HUDEP-2 (cell line): ENCODE data around the gene ENOSF1.

Source experiments
- DNase-seq, 76 experiments: peaks; one replicate each; lab custom pipeline; 2025; ENCODE audit not compliant: unreplicated experiment in 76 of 76; lab: John Stamatoyannopoulos, UW

ENOSF1 gene

GRCh38 chr18:675307-675706 is 37.1 kb downstream of the ENOSF1 start:
- no peak for DNase-seq

- no peak for DNase-seq
These were observed 38.7 kb downstream of the ENOSF1 start for GRCh38 chr18:673769-674168.

GRCh38 chr18:673317-673716 is 39.1 kb downstream of the ENOSF1 start:
- no peak for DNase-seq

GRCh38 chr18:671405-671804 is 41.0 kb downstream of the ENOSF1 start:
- no peak for DNase-seq

GRCh38 chr18:670522-670921 is 41.9 kb downstream of the ENOSF1 start:
- DNase-seq: no peak

GRCh38 chr18:669077-669476 is 43.4 kb downstream of the ENOSF1 start:
- no peak for DNase-seq

GRCh38 chr18:668260-668659 is 44.2 kb downstream of the ENOSF1 start:
- no peak for DNase-seq

- no peak for DNase-seq
These were observed 45.8 kb downstream of the ENOSF1 start for GRCh38 chr18:666628-667027.

GRCh38 chr18:666177-666576 is 46.3 kb downstream of the ENOSF1 start:
- peak in 6 of 76 experiments; percentile 3 to 29 (median 13) for DNase-seq

- DNase-seq: peak in 1 of 76 experiments; percentile 9
These were observed 50.2 kb downstream of the ENOSF1 start for GRCh38 chr18:662197-662596.

- no peak for DNase-seq
These were observed 52.8 kb downstream of the ENOSF1 start for GRCh38 chr18:659597-659996.

GRCh38 chr18:658947-659533 is 53.4 kb downstream of the ENOSF1 start:
- peak in 1 of 76 experiments; percentile 3 for DNase-seq

- DNase-seq: peak in 74 of 76 experiments; percentile 9 to 95 (median 69)
These were observed 54.2 kb downstream of the ENOSF1 start for GRCh38 chr18:658001-658946.

- DNase-seq: peak in 58 of 76 experiments; percentile 2 to 75 (median 28)
These were observed 55.0 kb downstream of the ENOSF1 start, which contains the start of gene TYMS for GRCh38 chr18:657311-658000. Gene TYMS (plus strand): TSS chr18:657653. CDS start chr18:657743, 90 bp downstream.

GRCh38 chr18:655445-655844 is 57.0 kb downstream of the ENOSF1 start:
- no peak for DNase-seq

GRCh38 chr18:654601-655000 is 57.8 kb downstream of the ENOSF1 start:
- DNase-seq: no peak

GRCh38 chr18:653512-653911 is 58.9 kb downstream of the ENOSF1 start:
- DNase-seq: no peak

GRCh38 chr18:652131-652530 is 60.3 kb downstream of the ENOSF1 start:
- no peak for DNase-seq

- DNase-seq: peak in 37 of 76 experiments; percentile 0 to 75 (median 22)
These were observed 62.0 kb downstream of the ENOSF1 start for GRCh38 chr18:650428-650858.

- DNase-seq: no peak
These were observed 63.1 kb downstream of the ENOSF1 start for GRCh38 chr18:649341-649740.

- no peak for DNase-seq
These were observed 65.1 kb downstream of the ENOSF1 start for GRCh38 chr18:647304-647703.
